Caki2 (cell line): ENCODE measurements around the gene MARCHF9. TPM values are rescaled to one million over a fixed set of nuclear protein-coding genes. Genes with fewer than 3 reads are reported as not detected.

ENCODE experiments used
- DNase-seq: peaks from one replicate; pipeline ENCODE4 v3.0.0-alpha.2; 2015; ENCODE audit warnings: low read depth
- in situ Hi-C: cut with HindIII; loops from 2 replicates; pipeline ENCODE4 v1.10.0; 2016; ENCODE audit warnings: low sequenced_read_pairs, low pct_unique_long_range_greater_than_20kb, mixed read lengths
- total RNA-seq: library from RNA; depleted of rRNA; stranded (reverse); fragments of >200 nt; shearing (Covaris generic); gene quantifications from 2 replicates; pipeline ENCODE4 v1.2.3, GENCODE V29; 2014; ENCODE audit warnings: low replicate concordance

MARCHF9 gene
- total RNA-seq, 1 experiment from 2014 or later = 16.6 TPM

DNA sequence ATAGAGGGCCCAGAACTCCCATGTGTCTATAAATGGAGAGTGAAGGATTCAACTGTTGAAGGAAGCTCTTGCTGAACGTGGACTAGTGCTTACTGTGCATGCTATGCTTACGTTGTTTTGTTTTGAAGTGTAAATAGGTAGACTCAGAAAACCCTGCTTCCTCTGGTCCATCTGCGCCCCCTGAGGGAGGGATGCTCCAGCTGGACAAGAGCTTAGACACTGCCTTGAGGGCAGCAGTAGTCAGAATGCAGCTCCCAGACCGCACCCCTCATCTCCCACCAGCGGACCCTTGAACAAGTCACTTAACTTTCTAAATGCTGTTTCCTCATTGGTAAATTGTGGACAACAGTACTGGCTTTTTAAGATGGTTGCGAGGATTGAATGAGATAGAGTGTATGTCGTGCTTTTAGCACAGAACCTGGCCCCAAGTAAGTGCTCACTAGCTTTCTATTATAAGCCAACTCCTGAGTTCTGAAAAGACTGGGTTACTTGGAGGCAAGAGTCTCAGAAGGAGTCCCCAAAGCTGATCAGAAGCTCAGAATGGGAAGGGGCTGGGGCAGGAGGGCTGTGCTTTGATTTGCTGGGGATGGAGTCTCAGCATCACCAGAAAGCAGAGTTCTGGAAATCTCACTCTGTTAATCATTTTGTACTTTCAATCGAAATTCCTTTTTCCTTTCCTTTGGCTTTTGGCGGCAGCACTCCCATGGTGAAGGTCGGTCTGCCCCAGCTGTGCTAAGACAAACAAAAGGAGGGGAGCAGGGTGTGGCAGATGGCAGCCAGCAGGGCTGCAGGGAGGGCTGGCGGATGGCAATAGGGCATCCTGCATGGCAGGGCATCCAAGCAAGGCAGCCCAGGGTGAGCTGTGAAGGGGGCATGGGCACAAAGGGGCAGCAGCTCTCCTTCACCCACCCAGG is 31.9 kb upstream of the MARCHF9 start:
- in situ Hi-C loops = no loop called here
- DNase-seq = no peak

GRCh38 chr12:57723630-57723962 is 31.3 kb upstream of the MARCHF9 start:
- no peak for DNase-seq
- in situ Hi-C loops = no loop called here

DNA sequence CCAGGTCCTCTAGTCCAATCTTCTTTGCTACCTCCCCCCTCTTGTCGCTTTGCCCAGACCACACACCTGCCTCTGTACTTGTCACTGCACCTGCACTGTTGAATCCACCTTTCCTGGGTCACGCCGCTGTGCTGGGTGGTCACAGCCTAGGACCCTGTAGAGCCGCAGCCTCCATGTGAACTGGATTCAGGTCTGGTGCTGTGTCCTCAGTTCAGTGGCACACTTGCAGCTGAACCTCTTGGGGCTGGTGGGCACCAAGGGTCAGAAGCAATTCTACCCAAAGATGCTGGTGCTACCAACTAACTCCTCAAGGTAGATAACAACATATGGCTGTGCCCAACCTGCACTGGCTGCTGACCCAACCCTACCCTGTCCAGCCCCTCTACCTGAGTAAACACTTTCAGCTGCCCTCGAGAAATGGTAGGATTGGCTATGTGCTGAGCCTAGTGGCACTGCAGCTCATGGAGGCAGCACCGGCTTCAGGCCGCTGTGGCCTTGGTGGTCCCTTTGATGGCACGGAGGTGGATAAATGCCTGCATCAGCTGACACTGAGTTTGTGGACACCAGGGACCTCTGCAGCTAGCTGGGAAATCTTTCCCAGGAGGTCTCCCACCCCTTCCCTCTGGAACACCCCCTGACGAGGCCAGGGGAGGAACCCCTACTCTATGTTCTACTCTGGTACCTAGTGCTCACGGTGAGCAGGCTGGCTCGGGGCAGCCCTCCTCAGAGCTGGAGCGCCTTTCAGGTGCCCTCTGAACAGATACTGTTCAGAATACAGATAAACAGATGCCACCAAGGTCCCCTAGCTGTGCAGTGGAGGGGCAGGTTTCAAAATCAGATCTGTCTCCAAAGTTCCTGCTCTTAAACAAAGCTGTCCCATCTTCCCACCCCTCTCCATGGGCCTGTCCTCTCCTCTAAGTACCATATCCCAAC is 30.6 kb upstream of the MARCHF9 start:
- in situ Hi-C loops = no loop called here
- DNase-seq = no peak

- in situ Hi-C loops = no loop called here
- DNase-seq = no peak
Measured at GRCh38 chr12:57724936-57725740, 29.8 kb upstream of the MARCHF9 start.

DNA sequence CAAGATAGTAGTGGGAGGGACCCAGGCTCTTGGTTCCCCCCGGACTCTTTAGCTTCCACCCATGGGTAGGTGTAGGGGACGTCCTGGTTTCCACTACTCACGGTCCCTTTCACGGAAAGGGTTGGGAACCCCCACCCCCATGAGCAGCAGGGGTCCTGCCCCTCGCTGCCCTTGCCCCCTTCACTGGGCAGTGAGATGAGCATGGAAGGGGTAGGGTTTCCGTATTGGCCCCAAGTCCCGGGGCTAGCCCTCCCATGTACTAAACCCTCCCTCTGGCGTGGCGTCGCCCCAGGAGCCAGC is 29.1 kb upstream of the MARCHF9 start:
- no peak for DNase-seq
- in situ Hi-C loops = no loop called here

- in situ Hi-C loops = no loop called here
- DNase-seq = peak; percentile 87
Measured at GRCh38 chr12:57726151-57726883, 28.6 kb upstream of the MARCHF9 start.

GRCh38 chr12:57726884-57727757 is 27.8 kb upstream of the MARCHF9 start:
- peak; percentile 57 for DNase-seq
- in situ Hi-C loops = no loop called here

GRCh38 chr12:57727758-57728395 is 27.0 kb upstream of the MARCHF9 start:
- in situ Hi-C loops = no loop called here
- DNase-seq = peak; percentile 58

GRCh38 chr12:57729321-57729844 is 25.5 kb upstream of the MARCHF9 start:
- in situ Hi-C loops = no loop called here
- no peak for DNase-seq

- in situ Hi-C loops = no loop called here
- DNase-seq = no peak
Measured at GRCh38 chr12:57730336-57731067, 24.4 kb upstream of the MARCHF9 start.

- DNase-seq = no peak
- in situ Hi-C loops = no loop called here
Measured at GRCh38 chr12:57731411-57732080, 23.4 kb upstream of the MARCHF9 start.

GRCh38 chr12:57732270-57732669 is 22.6 kb upstream of the MARCHF9 start:
- in situ Hi-C loops = no loop called here
- DNase-seq = no peak

DNA sequence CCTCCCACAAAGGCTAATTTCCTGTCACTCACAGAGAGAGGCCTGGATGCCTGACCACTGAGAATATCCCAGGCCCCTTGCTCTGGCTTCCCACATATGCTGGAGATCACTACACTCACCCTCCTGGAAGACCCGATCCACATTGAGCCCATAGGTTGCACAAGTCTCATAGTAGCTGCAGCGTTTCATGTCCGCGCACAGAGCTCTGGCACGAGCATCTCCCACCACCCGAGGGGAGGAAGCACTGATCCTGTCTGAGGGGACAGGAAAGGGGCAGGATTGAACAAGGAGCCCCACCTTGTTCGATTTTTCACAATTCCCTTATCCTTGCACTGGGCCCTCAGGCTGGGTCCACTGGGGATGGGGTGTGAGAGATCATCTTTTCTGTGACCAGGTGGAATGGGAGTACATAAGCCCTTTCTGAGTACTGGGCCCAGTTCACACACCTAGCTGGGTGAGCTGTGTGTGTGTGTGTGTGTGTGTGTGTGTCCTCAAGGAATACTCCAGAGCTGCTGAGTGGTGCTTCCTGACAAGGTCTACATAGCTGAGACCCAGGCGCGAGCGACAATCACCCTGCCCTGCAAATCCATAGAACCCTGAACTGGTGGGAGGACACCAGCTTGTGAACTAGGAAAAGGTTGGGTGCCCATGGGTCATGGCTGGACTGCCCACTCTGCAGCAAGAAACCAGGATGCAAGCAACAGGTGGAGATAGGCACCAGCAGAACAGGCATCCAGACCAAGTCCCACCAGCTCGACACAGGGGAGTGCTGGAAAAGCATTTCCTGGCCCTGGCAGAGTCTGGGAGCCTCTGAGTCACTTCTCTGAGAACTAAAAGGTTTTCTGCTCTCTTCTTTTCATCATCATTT is 21.9 kb upstream of the MARCHF9 start:
- no peak for DNase-seq
- in situ Hi-C loops = no loop called here

- no peak for DNase-seq
Measured at GRCh38 chr12:57733928-57734327, 21.0 kb upstream of the MARCHF9 start.

GRCh38 chr12:57734591-57734990 is 20.3 kb upstream of the MARCHF9 start:
- DNase-seq = no peak
- in situ Hi-C loops = no loop called here

More at GRCh38 chr12:57733928-57734327, 21.0 kb upstream of the MARCHF9 start:
- in situ Hi-C loops = no loop called here
